K562 (cell line): ENCODE results near the gene SNAPC2. TPM values are rescaled to one million over a fixed set of nuclear protein-coding genes. Genes with fewer than 3 reads are reported as not detected.

ENCODE experiments used
- BCL6 ChIP-seq: fragments of 250-450 bp; sonication (Bioruptor Pico); IDR thresholded peaks from 2 replicates; pipeline ENCODE4 v1.4.0; 2020
- BRD9 ChIP-seq: fragments of 450-650 bp; IDR thresholded peaks from 2 replicates; pipeline ENCODE4 v1.6.1; 2018; ENCODE audit warnings: low read depth; ENCODE audit not compliant: partially characterized antibody
- CSDE1 ChIP-seq, 2 experiments: fragments of 450-650 bp; IDR thresholded peaks; 2 replicates each; pipeline ENCODE4 v1.6.1; 2016; ENCODE audit warnings: mild to moderate bottlenecking in 1 of 2
- ERF ChIP-seq: fragments of 450-650 bp; formaldehyde crosslinking; IDR thresholded peaks from 2 replicates; pipeline ENCODE4 v1.4.0; 2020; ENCODE audit warnings: mild to moderate bottlenecking, mixed read lengths
- HDAC8 ChIP-seq: fragments of 450-650 bp; IDR thresholded peaks from 2 replicates; pipeline ENCODE4 v1.6.1; 2016; ENCODE audit warnings: mild to moderate bottlenecking, missing genetic modification characterization, moderate library complexity, missing compliant biosample characterization
- HOXB6 ChIP-seq: fragments of 250-450 bp; sonication (Bioruptor Pico); IDR thresholded peaks from 2 replicates; pipeline ENCODE4 v1.5.1; 2022; ENCODE audit warnings: mild to moderate bottlenecking, borderline replicate concordance
- KAT8 ChIP-seq: fragments of 450-650 bp; IDR thresholded peaks from 2 replicates; pipeline ENCODE4 v1.6.1; 2016; ENCODE audit warnings: low read depth, mild to moderate bottlenecking
- L3MBTL2 ChIP-seq: fragments of 450-650 bp; IDR thresholded peaks from 2 replicates; pipeline ENCODE4 v1.6.1; 2016; ENCODE audit warnings: mild to moderate bottlenecking, moderate library complexity
- MYC ChIP-seq, 2 experiments: fragments of 250-450 bp in 1 of 2; sonication (Bioruptor Pico) in 1 of 2; IDR thresholded peaks; 2 replicates each; pipeline versions ENCODE4 v1.5.1 to v1.6.1; 2012 to 2021; ENCODE audit warnings: low read depth in 2 of 2, borderline replicate concordance in 1 of 2, improper control_type of control experiment in 1 of 2, low read length in 1 of 2, mild to moderate bottlenecking in 1 of 2, moderate library complexity in 1 of 2
- NCOA4 ChIP-seq: fragments of 450-650 bp; IDR thresholded peaks from 2 replicates; pipeline ENCODE4 v1.6.1; 2018; ENCODE audit warnings: mild to moderate bottlenecking; ENCODE audit not compliant: partially characterized antibody
- NR2C1 ChIP-seq, 2 experiments: fragments of 450-650 bp; IDR thresholded peaks; 2 replicates each; pipeline ENCODE4 v1.6.1; 2017; ENCODE audit warnings: mild to moderate bottlenecking in 2 of 2, antibody characterized with exemption in 1 of 2, inconsistent platforms in 1 of 2, missing compliant biosample characterization in 1 of 2, missing genetic modification characterization in 1 of 2
- NR2C2 ChIP-seq, 2 experiments: fragments of 200-800 bp in 1 of 2; sonication (Bioruptor generic) in 1 of 2; sonication (generic) in 1 of 2; formaldehyde crosslinking in 1 of 2; IDR thresholded peaks; 2 replicates each; pipeline versions ENCODE4 v1.6.1 to v1.8.0; 2016 to 2022; ENCODE audit warnings: mild to moderate bottlenecking in 1 of 2, missing compliant biosample characterization in 1 of 2, missing genetic modification characterization in 1 of 2, missing genetic modification reagents in 1 of 2
- NR4A1 ChIP-seq, 2 experiments: fragments of 250-450 bp in 1 of 2; fragments of 450-650 bp in 1 of 2; sonication (Bioruptor Pico) in 1 of 2; IDR thresholded peaks; 2 replicates each; pipeline versions ENCODE4 v1.4.0 to v1.6.1; 2016 to 2020; ENCODE audit warnings: mild to moderate bottlenecking in 2 of 2, missing compliant biosample characterization in 1 of 2, missing genetic modification characterization in 1 of 2, moderate library complexity in 1 of 2
- PHTF2 ChIP-seq: fragments of 250-450 bp; sonication (Bioruptor Pico); IDR thresholded peaks from 2 replicates; pipeline ENCODE4 v1.5.0; 2021; ENCODE audit warnings: mild to moderate bottlenecking
- POLR2B ChIP-seq: fragments of 450-650 bp; IDR thresholded peaks from 2 replicates; pipeline ENCODE4 v1.6.1; 2018; ENCODE audit warnings: low read depth; ENCODE audit not compliant: partially characterized antibody
- RFX7 ChIP-seq: fragments of 250-450 bp; sonication (Bioruptor Pico); IDR thresholded peaks from 2 replicates; pipeline ENCODE4 v1.5.1; 2021; ENCODE audit warnings: mild to moderate bottlenecking
- SMAD4 ChIP-seq: fragments of 250-450 bp; sonication (Bioruptor Pico); conservative IDR thresholded peaks from 2 replicates; pipeline ENCODE4 v1.8.0; 2021; ENCODE audit warnings: inconsistent platforms, mild to moderate bottlenecking, moderate library complexity
- TCFL5 ChIP-seq: fragments of 250-450 bp; sonication (Bioruptor Pico); conservative IDR thresholded peaks from 2 replicates; pipeline ENCODE4 v1.6.1; 2021; ENCODE audit warnings: mild to moderate bottlenecking, moderate library complexity, matching md5 sums
- XRCC4 ChIP-seq: IDR thresholded peaks from one replicate; pipeline ENCODE4 v1.6.1; 2011; ENCODE audit not compliant: insufficient read depth, insufficient read length; ENCODE audit errors: extremely low read depth
- ZBTB8A ChIP-seq: fragments of 450-650 bp; IDR thresholded peaks from 2 replicates; pipeline ENCODE4 v1.6.1; 2018; ENCODE audit warnings: mild to moderate bottlenecking, moderate library complexity; ENCODE audit not compliant: partially characterized antibody
- ZFP1 ChIP-seq: fragments of 450-650 bp; formaldehyde crosslinking; IDR thresholded peaks from 2 replicates; pipeline ENCODE4 v1.4.0; 2020; ENCODE audit warnings: mild to moderate bottlenecking, mixed read lengths
- ZNF253 ChIP-seq: fragments of 250-450 bp; sonication (Bioruptor Pico); conservative IDR thresholded peaks from 2 replicates; pipeline ENCODE4 v1.6.1; 2021; ENCODE audit warnings: mild to moderate bottlenecking
- ZNF696 ChIP-seq: fragments of 250-450 bp; sonication (Bioruptor Pico); conservative IDR thresholded peaks from 2 replicates; pipeline ENCODE4 v1.4.0; 2020; ENCODE audit warnings: mild to moderate bottlenecking, moderate library complexity
- polyA plus RNA-seq, 8 experiments: library from polyadenylated mRNA; depleted of rRNA in 4 of 8; stranded (reverse) in 5 of 8; unstranded in 3 of 8; fragments of >200 nt; fragmentation: Nextera tagmentation in 2 of 8; fragmentation: Illumina TruSeq in 1 of 8; extraction: Ambion mirVana in 2 of 8; extraction: Trizol in 1 of 8; gene quantifications; 2 replicates each; pipeline versions ENCODE4 v1.2.1 to v1.2.3, GENCODE V29; 2011 to 2014; ENCODE audit warnings: inconsistent platforms in 1 of 8, missing spikeins in 1 of 8
- total RNA-seq, 7 experiments: library from RNA; depleted of rRNA in 6 of 7; stranded (reverse); fragments of >200 nt in 6 of 7; fragmentation: Illumina TruSeq in 2 of 7; extraction: Trizol in 2 of 7; gene quantifications; 2 replicates each; pipeline versions ENCODE4 v1.2.1 to v1.2.3, GENCODE V29; 2011 to 2021; ENCODE audit warnings: low replicate concordance in 1 of 7
- TF ChIP-seq, protein P1 (sequence below): sonication (generic); formaldehyde crosslinking; IDR thresholded peaks from 2 replicates; pipeline ENCODE4 v1.5.0; 2020; ENCODE audit warnings: missing genetic modification reagents
- TF ChIP-seq, protein P2 (sequence below), 2 experiments: IDR thresholded peaks; 2 replicates each; pipeline ENCODE4 v1.6.1; 2011; ENCODE audit warnings: borderline replicate concordance in 1 of 2, control low read depth in 1 of 2, low read depth in 1 of 2, low read length in 1 of 2, mild to moderate bottlenecking in 1 of 2, mixed read lengths in 1 of 2, moderate library complexity in 1 of 2; ENCODE audit not compliant: insufficient read depth in 1 of 2, insufficient read length in 1 of 2, poor library complexity in 1 of 2, severe bottlenecking in 1 of 2; ENCODE audit errors: extremely low read depth in 1 of 2
- TF ChIP-seq, protein P3 (sequence below): sonication (generic); formaldehyde crosslinking; IDR thresholded peaks from 2 replicates; pipeline ENCODE4 v1.9.0; 2022; ENCODE audit warnings: mild to moderate bottlenecking, missing genetic modification reagents

SNAPC2 gene
- total and polyA plus RNA-seq, 9 of the 15 experiments (the other 6 are each of a cell fraction or from before 2014, with no cell fraction given): 0.59 to 45.1 (median 15.3) TPM

DNA sequence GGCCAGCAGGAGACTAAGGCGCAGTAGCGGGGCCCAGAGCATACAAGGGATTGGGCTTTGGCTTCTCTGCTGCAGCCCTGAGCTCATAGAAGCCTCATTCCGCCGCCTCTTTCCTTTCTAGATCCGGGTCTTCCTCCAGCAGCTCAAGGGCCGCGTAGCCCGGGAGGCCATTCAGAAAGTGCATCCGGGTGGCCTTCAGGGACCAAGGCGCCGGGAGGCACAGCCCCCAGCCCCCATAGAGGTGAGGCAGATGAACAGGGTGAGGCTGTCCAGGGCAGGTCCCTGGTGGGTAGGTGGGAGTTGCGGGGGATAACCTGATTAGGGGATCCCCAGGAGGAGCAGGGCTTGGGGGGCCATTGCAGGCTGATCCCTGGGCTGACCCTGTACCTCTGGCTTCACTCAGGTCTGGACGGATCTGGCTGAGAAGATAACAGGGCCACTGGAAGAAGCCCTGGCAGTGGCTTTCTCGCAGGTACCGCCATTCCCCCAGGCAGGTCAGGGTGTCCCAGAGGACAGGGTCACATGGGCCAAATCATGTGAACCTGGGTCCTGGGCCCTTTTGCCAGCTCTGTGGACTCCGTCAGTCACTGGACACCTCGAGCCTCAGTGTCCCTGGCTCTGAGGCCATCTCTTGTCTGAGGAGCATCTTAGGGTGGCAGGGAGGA lies 1.3 kb downstream of the SNAPC2 start (continued):
- TF ChIP-seq, protein P1, sequence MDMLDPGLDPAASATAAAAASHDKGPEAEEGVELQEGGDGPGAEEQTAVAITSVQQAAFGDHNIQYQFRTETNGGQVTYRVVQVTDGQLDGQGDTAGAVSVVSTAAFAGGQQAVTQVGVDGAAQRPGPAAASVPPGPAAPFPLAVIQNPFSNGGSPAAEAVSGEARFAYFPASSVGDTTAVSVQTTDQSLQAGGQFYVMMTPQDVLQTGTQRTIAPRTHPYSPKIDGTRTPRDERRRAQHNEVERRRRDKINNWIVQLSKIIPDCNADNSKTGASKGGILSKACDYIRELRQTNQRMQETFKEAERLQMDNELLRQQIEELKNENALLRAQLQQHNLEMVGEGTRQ: peak; percentile 42; the same call in 1 of the 2 replicates
- TF ChIP-seq PHTF2 (CRISPR knock-in tag) (no peak), ZNF253 (CRISPR knock-in tag) (no peak), BRD9 (no peak), POLR2B (no peak), NR4A1 (CRISPR knock-in tag; IDR thresholded peaks at IDR 0.05) (no peak), NR4A1 (tag; IDR thresholded peaks at IDR 0.05) (0 out of 2 replicates have a peak, but pooled peaks have one; percentile 1), XRCC4 (no peak), HOXB6 (CRISPR knock-in tag) (no peak), ZFP1 (no peak), SMAD4 (CRISPR knock-in tag) (0 out of 2 replicates have a peak, but pooled peaks have one; percentile 5), KAT8 (no peak), BCL6 (CRISPR knock-in tag) (no peak), ERF (no peak), ZBTB8A (no peak), L3MBTL2 (no peak), NR2C1 (IDR thresholded peaks at IDR 0.05) (peak; percentile 83), NR2C1 (tag; IDR thresholded peaks at IDR 0.05) (peak; percentile 81), RFX7 (CRISPR knock-in tag) (no peak), NCOA4 (no peak), CSDE1 (IDR thresholded peaks at IDR 0.05) (no peak), ZNF696 (CRISPR knock-in tag) (no peak), HDAC8 (no peak), MYC (IDR thresholded peaks at IDR 0.05; ENCODE audit: low read depth, low read length) (no peak), MYC (CRISPR knock-in tag; IDR thresholded peaks at IDR 0.05; ENCODE audit: borderline replicate concordance, low read depth) (peak; percentile 49; the same call in 1 of the 2 replicates), TCFL5 (CRISPR knock-in tag) (no peak), NR2C2 (CRISPR knock-in tag; IDR thresholded peaks at IDR 0.05) (no peak), NR2C2 (tag; IDR thresholded peaks at IDR 0.05) (peak; percentile 85)
- TF ChIP-seq, protein P2, sequence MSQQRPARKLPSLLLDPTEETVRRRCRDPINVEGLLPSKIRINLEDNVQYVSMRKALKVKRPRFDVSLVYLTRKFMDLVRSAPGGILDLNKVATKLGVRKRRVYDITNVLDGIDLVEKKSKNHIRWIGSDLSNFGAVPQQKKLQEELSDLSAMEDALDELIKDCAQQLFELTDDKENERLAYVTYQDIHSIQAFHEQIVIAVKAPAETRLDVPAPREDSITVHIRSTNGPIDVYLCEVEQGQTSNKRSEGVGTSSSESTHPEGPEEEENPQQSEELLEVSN (IDR thresholded peaks at IDR 0.05; ENCODE audit: borderline replicate concordance in 1 of 2, extremely low read depth in 1 of 2, insufficient read depth in 1 of 2, insufficient read length in 1 of 2, low read depth in 1 of 2, low read length in 1 of 2, poor library complexity in 1 of 2, severe bottlenecking in 1 of 2): peak in 1 of 2 experiments; percentile 7
- TF ChIP-seq, protein P3, sequence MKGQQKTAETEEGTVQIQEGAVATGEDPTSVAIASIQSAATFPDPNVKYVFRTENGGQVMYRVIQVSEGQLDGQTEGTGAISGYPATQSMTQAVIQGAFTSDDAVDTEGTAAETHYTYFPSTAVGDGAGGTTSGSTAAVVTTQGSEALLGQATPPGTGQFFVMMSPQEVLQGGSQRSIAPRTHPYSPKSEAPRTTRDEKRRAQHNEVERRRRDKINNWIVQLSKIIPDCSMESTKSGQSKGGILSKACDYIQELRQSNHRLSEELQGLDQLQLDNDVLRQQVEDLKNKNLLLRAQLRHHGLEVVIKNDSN (CRISPR knock-in tag): peak; percentile 28; the same call in 1 of the 2 replicates
